DND-41 (cell line): ENCODE data around the gene FOXO3.

Experiments used
- ATAC-seq: fragments of 200-7000 bp; cut with Tn5 transposase; 3 replicates; pipeline ENCODE4 v1.9.1; 2021; ENCODE audit warnings: low read depth; ENCODE audit not compliant: insufficient read depth
- DNase-seq: peaks from one replicate; pipeline ENCODE4 v3.0.0-alpha.2; 2020
- H2AFZ ChIP-seq: 2 replicates; pipeline ENCODE4 v1.6.0; 2012; ENCODE audit warnings: low read depth, low read length
- H3K27ac ChIP-seq: 2 replicates; pipeline ENCODE4 v1.5.1; 2012; ENCODE audit warnings: low read length, inconsistent platforms
- H3K27me3 ChIP-seq: fragments of 200-600 bp; sonication (generic); 2 replicates; pipeline ENCODE4 v1.6.0; 2012; ENCODE audit warnings: low read length, mild to moderate bottlenecking, inconsistent platforms; ENCODE audit not compliant: insufficient read depth, poor library complexity
- H3K36me3 ChIP-seq: 2 replicates; pipeline ENCODE4 v1.5.1; 2012; ENCODE audit warnings: low read length, inconsistent platforms; ENCODE audit not compliant: insufficient read depth
- H3K4me1 ChIP-seq: 2 replicates; pipeline ENCODE4 v1.5.1; 2012; ENCODE audit warnings: mild to moderate bottlenecking, low read length; ENCODE audit not compliant: insufficient read depth
- H3K4me2 ChIP-seq: 2 replicates; pipeline ENCODE4 v1.6.0; 2012; ENCODE audit warnings: mild to moderate bottlenecking, moderate library complexity, low read length, inconsistent platforms; ENCODE audit not compliant: insufficient read depth
- H3K4me3 ChIP-seq, 2 experiments: fragments of 200-600 bp in 1 of 2; shearing (Covaris generic) in 1 of 2; 2 replicates each; pipeline ENCODE4 v1.5.1; 2012 to 2016; ENCODE audit warnings: inconsistent platforms in 2 of 2, low read length in 2 of 2, mild to moderate bottlenecking in 2 of 2, low read depth in 1 of 2, moderate library complexity in 1 of 2
- H3K79me2 ChIP-seq: 2 replicates; pipeline ENCODE4 v1.6.0; 2012; ENCODE audit warnings: low read length, inconsistent platforms; ENCODE audit not compliant: insufficient read depth
- H3K9ac ChIP-seq: 2 replicates; pipeline ENCODE4 v1.6.0; 2012; ENCODE audit warnings: low read depth, mild to moderate bottlenecking, inconsistent platforms, low read length, moderate library complexity
- H3K9me3 ChIP-seq: 2 replicates; pipeline ENCODE4 v1.5.1; 2012; ENCODE audit warnings: low read length, moderate library complexity, mild to moderate bottlenecking, inconsistent platforms; ENCODE audit not compliant: insufficient read depth, severe bottlenecking
- H4K20me1 ChIP-seq: 2 replicates; pipeline ENCODE4 v1.6.0; 2012; ENCODE audit warnings: low read length; ENCODE audit not compliant: insufficient read depth
- EZH2 ChIP-seq: IDR thresholded peaks from 3 replicates; pipeline ENCODE4 v1.6.1; 2012; ENCODE audit warnings: borderline replicate concordance, low read depth, mild to moderate bottlenecking, moderate library complexity, low read length, inconsistent platforms; ENCODE audit not compliant: severe bottlenecking
- TF ChIP-seq, protein P1 (sequence below): IDR thresholded peaks from 2 replicates; pipeline ENCODE4 v1.5.1; 2012; ENCODE audit warnings: borderline replicate concordance, low read length, moderate library complexity, mild to moderate bottlenecking; ENCODE audit not compliant: poor library complexity, severe bottlenecking; ENCODE audit errors: extremely low read depth

FOXO3 gene

DNA sequence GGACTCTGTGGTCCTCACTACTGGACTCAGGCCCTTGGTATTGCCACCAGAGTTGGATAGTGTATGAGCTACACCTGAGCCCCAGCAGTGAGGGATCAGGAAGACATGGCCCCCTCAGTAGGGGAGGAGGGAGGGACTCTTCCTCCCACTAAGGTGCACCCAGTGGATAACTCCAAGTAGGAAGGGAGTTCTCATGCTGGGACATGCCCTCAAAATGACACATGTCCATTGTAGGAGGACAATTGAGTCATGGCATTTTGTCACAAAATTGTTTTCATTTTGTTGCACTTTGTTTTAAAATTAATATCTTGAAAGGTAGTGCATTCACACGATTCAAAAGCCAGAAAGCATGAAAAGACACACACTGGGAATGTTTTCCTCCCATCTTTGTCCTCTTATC lies 127.2 kb downstream of the FOXO3 start:
- H3K4me2 ChIP-seq = no peak overlapping the region
- no peaks in the 10 kb centered on the region for H3K9me3 ChIP-seq
- no peaks in the 10 kb centered on the region for H3K27me3 ChIP-seq
- no peak overlapping the region for H3K4me3 ChIP-seq
- ATAC-seq = no peak
- TF ChIP-seq, protein P1, sequence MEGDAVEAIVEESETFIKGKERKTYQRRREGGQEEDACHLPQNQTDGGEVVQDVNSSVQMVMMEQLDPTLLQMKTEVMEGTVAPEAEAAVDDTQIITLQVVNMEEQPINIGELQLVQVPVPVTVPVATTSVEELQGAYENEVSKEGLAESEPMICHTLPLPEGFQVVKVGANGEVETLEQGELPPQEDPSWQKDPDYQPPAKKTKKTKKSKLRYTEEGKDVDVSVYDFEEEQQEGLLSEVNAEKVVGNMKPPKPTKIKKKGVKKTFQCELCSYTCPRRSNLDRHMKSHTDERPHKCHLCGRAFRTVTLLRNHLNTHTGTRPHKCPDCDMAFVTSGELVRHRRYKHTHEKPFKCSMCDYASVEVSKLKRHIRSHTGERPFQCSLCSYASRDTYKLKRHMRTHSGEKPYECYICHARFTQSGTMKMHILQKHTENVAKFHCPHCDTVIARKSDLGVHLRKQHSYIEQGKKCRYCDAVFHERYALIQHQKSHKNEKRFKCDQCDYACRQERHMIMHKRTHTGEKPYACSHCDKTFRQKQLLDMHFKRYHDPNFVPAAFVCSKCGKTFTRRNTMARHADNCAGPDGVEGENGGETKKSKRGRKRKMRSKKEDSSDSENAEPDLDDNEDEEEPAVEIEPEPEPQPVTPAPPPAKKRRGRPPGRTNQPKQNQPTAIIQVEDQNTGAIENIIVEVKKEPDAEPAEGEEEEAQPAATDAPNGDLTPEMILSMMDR = no peak
- no peak for TF ChIP-seq EZH2
- no peak overlapping the region for H3K9ac ChIP-seq
- peaks cover 6% of the 10 kb centered on the region for H4K20me1 ChIP-seq
- H3K36me3 ChIP-seq = no peaks in the 10 kb centered on the region
- peaks cover 16% of the 10 kb centered on the region for H3K4me1 ChIP-seq
- no peak overlapping the region for H3K27ac ChIP-seq
- no peak for DNase-seq
- H3K79me2 ChIP-seq = no peaks in the 10 kb centered on the region
- H2AFZ ChIP-seq = no peak overlapping the region

DNA sequence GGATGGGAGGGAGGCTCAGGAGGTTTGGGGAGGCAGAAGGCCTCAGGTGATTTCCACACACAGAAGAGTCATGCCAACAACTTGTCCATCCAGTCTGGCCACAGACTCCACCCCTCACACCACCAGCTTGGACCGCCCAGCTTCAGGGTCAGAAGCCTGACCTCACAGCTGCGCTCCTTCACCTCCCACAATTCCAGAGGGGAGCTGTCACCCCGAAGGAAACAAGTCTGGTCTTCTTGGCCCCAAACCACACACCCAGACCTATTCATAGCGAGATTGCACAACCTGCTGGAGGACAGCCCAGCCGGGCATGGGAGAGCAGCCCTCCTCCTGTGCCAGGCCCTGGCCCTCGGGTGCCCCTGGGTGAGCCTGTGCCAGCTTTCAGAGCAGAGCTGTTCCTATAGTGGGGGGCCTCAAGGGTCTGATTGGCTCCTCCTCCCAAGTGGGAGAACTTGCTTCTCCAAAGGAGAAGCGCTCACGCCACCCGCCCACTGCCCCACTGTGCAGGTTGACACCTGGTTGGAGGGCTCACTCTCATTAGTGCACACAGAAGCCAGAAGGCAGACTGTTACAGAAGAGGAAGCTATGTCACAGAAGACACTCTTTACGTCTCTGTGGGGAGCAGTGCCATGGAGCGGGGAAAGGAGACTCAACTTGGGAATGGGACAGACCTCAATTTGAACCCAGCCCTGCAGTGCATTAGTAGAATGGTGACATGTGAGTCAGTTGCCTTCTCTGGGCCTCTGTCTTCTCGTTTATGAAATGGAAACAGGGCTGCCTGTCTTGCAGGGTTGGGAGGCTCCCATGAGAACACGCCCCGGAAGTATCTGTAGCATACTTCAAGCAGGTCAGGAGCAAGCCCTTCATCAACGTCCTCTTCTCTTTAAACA lies 128.8 kb downstream of the FOXO3 start:
- DNase-seq = no peak

DNA sequence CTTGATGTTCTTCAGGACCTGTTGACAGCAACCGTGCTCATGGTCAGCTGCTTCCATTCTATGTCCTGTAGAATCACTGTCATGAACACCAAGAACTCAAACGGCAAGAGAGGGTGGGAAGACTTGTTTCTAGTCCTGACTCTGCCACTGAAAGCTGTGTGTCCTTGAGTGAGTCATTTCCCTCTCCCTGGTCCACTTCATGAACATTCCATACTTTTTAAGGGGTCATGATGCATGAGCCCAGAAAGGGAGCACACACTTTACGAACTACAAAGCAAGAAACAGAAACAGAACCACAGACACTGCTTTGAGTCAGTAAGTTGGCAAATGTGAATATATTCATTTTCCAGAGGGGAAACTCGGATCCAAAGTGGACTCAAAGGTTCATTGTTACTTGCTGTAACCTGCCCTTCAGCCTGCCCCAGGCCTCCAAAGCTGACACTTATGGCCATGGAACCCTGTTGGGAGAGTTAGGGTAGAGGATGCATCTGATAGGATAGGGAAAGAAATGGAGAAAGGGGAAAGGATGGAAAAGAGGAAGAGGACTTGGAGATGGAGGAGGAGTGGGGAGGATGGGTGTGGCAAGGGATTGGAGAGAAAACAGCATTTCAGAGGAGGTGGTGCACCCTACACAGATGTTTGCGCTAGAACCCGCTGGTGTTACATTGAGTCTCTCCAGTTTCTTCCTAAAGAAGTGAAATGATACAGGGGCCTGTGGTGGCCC lies 129.8 kb downstream of the FOXO3 start:
- peaks cover 16% of the 10 kb centered on the region for H3K4me1 ChIP-seq
- H2AFZ ChIP-seq = no peak overlapping the region
- peaks cover 6% of the 10 kb centered on the region for H4K20me1 ChIP-seq
- no peaks in the 10 kb centered on the region for H3K27me3 ChIP-seq
- no peak for ATAC-seq
- TF ChIP-seq EZH2 = no peak
- TF ChIP-seq, protein P1 = no peak
- H3K4me2 ChIP-seq = no peak overlapping the region
- no peaks in the 10 kb centered on the region for H3K79me2 ChIP-seq
- no peaks in the 10 kb centered on the region for H3K36me3 ChIP-seq
- no peak for DNase-seq
- H3K4me3 ChIP-seq = no peak overlapping the region
- peak overlapping the region; percentile 43; the same call in 1 of the 2 replicates for H3K27ac ChIP-seq
- no peak overlapping the region for H3K9ac ChIP-seq
- no peaks in the 10 kb centered on the region for H3K9me3 ChIP-seq

More for the DNA sequence above, 128.8 kb downstream of the FOXO3 start:
- H3K27me3 ChIP-seq = no peaks in the 10 kb centered on the region
- H3K27ac ChIP-seq = no peak overlapping the region
- no peak overlapping the region for H3K9ac ChIP-seq
- no peak overlapping the region for H2AFZ ChIP-seq
- no peaks in the 10 kb centered on the region for H3K9me3 ChIP-seq
- no peaks in the 10 kb centered on the region for H3K79me2 ChIP-seq
- ATAC-seq = no peak
- no peaks in the 10 kb centered on the region for H3K36me3 ChIP-seq
- no peak for TF ChIP-seq EZH2
- TF ChIP-seq, protein P1 = no peak
- peaks cover 6% of the 10 kb centered on the region for H4K20me1 ChIP-seq
- H3K4me1 ChIP-seq = peaks cover 16% of the 10 kb centered on the region
- H3K4me2 ChIP-seq = no peak overlapping the region
- H3K4me3 ChIP-seq = no peak overlapping the region
